CD4-positive, alpha-beta T cell treated with Interleukin-10 for 1 hour (primary cell): Measurements from ENCODE around the gene NAA80.
"Not testable (repeated sequence)": the region's sequence is repeated elsewhere in the genome, so short reads cannot be mapped to it uniquely, and the experiment has no call there.

Experiments used
- DNase-seq: peaks from one replicate; pipeline ENCODE4 v3.0.0-alpha.2; 2020

Gene NAA80

DNA sequence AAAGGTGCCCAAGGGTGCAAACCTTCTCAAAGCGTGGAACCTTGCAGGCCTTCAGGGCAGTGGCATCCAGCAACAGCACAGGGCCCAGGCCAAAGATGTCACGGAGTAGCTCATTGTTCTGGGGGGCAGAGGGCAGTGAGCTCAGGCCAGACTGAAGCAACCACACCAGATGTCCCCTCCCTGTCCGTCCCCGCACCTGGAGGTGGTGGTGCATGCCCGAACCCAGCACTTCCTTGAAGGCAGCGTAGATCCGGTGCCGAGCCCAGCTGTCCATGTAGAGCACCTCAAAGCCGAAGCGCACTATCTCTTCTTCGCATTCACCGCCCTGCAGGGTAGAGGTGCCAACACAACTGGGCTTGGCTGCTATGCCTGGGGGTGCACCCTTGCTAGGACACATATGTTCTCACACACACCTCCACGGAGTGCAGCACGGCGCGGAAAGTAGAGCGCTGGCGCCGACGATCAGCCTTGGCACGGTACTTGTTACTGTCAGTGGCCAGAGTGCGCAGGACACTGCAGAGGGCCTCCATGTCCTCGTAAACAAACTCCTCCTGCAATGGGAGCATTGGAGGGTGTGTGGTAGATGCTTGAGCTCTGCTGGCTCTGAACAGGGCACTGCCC, 10.7 kb downstream of the NAA80 start:
- no peak for DNase-seq

DNA sequence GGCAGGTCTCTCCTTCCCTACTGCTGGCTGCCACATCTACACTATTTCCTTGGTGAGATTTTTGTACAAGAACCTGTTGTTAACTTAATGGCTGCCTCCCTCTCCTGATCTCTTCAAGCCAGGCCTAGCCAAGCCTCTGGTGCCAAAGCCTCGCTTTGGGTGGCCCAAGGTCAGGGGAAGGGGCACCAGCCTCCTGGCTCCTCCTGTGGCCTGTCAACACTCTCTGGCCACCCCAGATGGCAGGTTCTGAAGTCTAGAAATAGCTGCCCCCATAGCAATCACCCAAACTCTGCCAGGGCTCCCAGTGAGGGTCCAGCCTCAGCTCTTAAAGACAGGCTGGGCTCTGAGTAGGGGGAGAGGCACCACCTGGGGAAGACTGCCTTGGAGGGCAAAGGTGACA, 11.9 kb downstream of the NAA80 start:
- no peak for DNase-seq

DNA sequence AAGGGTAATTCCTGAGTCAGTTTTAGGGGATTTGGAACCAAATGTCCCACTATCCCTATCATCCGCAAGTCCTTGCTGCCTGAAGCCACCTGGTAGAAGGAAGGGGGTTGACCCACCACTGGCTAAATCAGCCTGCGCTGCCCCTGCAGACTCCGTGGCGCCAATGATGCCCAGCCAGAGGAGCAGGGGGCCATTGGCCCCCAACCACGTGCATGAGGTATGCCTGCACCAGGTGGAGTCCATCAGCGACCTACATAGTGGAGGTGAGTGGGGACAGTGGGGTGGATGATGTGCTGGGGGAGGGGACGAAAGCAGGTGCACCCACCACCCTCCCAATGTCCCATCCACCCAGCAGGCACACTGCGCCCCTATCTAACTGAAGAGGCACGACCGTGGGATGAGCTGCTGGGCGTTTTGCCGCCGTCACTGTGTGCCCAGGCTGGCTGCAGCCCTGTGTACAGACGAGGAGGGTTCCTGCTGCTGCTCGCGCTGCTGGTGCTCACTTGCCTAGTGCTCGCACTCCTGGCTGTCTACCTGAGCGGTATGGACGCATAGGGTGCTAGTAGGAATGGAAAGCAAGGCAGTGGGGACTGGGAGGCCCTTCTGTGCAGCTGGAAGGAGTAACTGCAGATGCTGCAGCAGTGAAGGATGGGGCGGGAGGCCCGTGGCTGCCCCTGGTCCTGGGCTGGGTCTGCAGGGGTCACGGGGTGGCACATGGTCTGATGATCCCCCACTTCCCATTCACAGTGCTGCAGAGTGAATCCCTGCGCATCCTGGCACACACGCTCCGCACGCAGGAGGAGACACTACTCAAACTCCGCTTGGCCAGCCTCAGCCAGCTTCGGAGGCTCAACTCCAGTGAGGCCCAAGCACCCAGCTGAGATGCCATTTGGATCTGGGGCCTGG, 12.6 kb downstream of the NAA80 start:
- no peak for DNase-seq

DNA sequence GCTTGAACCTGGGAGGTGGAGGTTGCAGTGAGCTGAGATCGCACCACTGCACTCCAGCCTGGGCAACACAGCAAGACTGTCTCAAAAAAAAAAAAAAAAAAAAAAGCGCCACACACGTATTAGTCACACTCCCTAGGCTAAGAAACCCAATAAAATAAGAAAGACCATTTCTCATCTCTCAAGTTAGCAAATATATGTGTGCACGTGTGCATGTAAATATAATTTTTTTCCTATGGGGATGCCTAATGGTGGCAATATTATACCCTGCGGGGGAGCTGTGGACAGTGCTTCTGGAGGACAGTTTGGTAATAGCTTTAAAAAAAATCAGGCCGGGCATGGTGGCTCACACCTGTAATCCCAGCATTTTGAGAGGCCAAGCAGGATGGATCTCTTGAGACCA, 15.1 kb downstream of the NAA80 start:
- DNase-seq, result not testable (repeated sequence)

DNA sequence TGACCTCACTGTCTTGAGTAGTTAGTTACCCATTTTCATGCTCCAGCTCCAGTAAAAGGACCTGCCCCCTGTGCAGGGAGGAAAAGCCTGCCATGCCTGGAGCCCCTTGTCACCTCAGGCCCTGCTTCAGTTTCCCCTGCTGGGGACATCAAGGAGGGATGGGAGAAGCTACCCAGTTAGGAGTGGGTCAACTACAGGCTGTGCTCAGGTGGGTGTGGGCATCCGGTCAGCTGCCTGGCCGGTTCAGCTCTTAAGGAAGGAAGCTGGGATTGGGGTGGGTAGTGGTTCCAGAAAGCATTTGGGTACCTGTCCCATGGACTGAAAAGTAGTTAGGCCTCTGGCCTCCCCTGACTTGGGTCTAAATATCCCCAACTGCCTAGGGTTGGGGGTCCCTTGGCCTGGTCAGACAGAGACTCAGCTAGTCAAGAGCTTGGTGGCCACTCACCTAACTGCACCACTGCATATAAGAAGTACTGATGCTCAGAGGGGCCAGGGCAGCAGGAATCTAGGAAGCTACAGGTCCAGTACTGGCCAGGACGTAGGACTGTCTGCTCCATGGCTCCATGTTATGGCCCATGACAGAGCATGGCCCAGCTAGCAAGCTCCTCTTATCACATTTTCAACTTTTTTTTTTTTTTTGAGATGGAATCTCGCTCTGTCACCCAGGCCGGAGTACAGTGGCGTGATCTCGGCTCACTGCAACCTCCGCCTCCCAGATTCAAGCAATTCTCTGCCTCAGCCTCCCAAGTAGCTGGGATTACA, 19.8 kb downstream of the NAA80 start:
- no peak for DNase-seq

DNA sequence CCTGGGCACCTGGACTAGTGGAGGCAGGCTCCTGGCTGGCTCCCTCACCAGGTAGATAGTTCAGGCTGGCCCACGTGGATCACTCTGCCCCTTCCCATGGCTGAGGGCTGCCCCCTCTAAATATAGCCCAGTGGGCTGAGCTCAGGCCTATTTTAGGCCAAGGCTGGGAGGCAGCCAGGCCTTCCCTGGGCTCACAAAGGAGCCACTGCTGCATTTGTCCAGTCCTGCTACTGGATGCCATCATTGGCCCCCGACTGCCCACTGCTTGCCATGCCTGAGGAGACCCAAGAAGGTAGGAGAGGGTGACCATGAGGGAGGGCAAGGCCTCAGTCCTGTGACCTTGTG, 20.4 kb downstream of the NAA80 start, which contains the start of gene LSMEM2:
TSS of gene LSMEM2 (plus strand) at position 208 of the 345 bp plus-strand sequence. CDS start at position 235, 27 bp downstream.
- DNase-seq, result no peak

DNA sequence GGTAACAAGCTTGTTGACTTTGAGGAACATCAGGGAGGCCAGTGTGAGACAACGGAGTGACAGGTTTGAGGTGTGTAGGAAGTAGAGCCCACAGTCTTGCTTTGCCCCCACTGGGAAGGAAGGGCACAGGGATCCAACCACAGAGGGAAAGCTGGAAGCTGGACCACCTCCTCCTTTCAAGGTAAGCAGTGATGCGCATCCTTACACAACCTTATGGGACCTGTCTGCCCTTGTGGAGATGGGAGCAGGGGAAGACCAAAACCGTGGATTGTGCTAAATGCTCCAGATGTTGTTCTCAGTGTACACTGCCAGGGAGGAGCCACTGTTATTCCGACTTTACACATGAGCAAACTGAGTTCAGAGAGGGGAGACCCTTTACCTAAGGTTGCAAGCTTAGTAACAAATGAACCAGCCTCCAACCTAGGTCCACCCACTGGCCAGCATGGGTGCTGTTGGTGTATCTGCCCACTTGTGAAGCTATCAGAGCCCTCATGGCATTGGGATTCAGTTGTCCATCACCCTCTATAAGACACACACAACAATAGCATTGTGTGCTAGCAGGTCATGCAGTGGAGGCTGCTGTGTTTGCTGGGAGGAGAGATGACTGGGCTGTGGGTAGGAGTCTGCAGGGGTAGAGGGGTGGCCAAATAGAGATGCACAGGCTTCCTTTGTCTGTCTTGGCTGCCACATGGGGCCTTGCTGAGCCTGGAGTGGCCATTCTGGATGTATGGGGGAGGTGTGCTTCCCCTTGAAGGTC, 20.9 kb downstream of the NAA80 start:
- no peak for DNase-seq

DNA sequence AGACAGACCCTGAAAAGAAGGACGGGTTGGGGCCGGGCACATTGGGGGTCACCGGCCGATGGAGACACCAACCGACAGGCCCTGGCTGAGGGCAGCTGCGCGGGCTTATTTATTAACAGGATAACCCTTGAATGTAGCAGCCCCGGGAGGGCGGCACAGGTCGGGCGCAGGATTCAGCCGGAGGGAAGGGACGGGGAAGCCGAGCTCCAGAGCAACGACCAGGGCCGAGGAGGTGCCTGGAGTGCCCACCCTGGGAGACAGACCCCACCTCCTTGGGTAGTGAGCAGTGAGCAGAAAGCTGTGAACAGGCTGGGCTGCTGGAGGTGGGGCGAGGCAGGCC, 22.5 kb downstream of the NAA80 start:
- DNase-seq, result no peak

DNA sequence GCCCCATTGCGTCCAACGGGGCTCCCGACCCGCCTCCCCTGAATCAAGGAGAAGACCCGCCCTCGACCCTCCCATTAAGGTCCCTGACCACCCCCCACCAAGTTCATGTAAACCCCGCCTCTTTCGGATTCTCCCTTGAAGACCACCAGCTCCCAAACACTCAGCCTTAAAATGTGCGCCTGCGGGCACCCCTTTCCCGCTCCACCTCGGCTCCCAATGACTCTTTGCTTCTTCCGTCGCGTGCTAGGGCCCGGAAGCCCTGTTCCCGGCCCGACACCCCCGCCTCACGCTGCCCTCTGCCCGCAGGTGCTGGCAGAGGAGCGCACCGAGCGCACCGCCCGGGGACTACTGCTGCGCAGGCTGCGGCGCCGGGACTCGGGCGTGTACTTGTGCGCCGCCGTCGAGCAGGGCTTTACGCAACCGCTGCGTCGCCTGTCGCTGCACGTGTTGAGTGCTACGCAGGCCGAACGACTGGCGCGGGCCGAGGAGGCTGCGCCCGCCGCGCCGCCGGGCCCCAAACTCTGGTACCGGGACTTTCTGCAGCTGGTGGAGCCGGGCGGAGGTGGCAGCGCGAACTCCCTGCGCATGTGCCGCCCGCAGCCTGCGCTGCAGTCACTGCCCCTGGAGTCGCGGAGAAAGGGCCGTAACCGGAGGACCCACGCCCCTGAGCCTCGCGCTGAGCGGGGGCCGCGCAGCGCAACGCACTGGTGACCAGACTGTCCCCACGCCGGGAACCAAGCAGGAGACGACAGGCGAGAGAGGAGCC, 23.0 kb downstream of the NAA80 start:
- DNase-seq, result no peak

DNA sequence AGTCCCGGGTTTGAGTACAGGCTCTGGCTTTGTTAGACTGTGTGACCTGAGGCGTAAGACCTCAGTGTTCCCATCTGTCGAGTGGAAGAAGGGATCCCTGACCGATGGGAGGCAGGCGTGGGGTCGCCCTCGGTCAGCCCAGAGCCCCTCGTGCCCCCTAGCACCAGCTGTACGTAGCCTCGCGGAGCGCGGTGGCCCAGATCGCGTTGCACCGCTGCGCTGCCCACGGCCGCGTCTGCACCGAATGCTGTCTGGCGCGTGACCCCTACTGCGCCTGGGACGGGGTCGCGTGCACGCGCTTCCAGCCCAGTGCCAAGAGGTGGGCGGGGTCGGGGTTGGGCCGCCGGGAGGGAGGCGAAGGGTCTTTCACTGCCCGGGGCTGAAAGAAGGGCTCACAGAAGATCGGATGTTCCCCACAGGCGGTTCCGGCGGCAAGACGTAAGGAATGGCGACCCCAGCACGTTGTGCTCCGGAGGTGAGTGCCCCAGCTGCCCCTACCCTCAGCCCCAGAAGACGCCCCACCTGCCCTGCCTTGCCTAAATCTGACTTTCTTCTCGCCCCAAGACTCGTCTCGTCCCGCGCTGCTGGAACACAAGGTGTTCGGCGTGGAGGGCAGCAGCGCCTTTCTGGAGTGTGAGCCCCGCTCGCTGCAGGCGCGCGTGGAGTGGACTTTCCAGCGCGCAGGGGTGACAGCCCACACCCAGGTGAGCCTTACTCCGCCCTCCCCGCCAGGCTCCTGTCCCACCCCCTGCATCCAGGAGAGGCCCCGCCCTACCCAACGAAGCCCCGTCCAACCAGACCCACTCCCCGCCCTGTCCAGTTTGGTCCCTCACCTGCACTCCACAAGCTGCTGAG, 23.8 kb downstream of the NAA80 start:
- DNase-seq, result no peak

DNA sequence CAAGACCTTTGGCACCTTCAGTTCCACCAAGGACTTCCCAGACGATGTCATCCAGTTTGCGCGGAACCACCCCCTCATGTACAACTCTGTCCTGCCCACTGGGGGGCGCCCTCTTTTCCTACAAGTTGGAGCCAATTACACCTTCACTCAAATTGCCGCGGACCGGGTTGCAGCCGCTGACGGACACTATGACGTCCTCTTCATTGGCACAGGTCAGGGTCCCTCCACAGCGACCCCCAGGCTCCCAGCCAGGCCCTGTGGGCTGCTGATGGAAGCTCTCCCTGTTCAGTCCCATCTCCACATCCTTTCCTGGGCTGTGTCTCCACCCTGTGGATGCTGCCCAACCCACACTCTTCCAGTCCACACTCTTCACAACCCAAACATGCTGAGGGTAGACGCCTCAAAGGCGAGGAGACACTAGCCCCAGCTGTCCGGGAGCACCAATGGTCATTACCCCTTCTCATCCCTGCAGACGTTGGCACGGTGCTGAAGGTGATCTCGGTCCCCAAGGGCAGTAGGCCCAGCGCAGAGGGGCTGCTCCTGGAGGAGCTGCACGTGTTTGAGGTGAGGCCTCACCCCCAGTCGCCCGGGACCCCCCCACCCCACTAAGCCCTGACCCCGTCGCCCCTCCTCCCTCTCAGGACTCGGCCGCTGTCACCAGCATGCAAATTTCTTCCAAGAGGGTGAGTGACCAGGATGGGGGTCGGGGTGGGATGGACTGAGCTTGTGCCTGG, 24.7 kb downstream of the NAA80 start:
- DNase-seq, result peak; percentile 74

DNA sequence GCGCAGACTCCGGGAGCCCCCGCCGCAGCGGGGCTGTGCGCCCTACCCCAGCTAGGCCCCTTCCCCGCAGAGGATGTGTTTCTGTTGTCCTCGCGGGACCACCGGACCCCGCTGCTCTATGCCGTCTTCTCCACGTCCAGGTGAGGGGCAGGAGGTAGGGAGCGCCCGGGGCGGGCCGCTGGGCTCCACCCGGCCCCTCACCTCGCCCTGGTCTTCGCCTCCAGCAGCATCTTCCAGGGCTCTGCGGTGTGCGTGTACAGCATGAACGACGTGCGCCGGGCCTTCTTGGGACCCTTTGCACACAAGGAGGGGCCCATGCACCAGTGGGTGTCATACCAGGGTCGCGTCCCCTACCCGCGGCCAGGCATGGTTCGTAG, 25.5 kb downstream of the NAA80 start:
- no peak for DNase-seq

DNA sequence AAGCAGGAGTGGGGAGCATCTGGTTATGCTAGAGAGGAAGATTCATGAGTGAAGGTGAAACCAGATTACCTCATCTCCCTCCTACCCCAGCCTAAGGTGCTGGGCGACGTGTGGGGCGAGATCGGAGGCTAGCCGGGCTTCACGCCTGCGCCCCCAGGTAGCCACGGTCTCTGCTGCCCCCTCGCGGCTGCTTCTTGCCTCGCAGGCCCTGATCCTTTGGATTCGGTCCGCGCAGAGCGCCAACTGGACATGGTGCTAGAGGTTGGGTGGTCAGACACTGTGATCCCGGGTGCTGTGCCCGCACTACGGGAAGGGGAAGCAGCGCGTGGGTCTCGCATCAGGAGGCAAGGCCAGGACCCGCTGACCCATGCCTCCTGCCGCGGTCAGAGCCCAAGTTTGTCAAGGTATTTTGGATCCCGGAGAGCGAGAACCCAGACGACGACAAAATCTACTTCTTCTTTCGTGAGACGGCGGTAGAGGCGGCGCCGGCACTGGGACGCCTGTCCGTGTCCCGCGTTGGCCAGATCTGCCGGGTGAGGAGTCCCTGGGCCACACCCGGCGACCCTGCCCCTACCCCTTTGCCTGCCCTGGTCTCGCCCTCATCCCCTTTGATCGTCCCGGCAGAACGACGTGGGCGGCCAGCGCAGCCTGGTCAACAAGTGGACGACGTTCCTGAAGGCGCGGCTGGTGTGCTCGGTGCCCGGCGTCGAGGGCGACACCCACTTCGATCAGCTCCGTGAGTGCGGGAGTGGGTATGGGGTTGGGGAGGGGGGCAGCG, 26.1 kb downstream of the NAA80 start:
- DNase-seq, result peak; percentile 86

DNA sequence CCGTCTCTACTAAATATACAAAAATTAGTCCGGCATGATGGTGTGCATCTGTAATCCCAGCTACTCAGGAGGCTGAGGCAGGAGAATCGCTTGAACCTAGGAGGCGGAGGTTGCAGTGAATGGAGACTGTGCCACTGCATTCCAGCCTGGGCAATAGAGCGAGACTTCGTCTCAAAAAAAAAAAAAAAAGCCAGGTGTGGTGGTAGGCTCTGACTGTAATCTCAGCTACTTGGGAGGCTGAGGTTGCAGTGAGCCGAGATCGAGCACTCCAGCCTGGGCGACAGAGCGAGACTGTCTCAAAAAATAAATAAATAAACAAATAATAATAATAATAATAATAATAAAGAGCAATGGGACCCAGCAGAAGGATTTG, 26.7 kb downstream of the NAA80 start:
- not testable (repeated sequence) for DNase-seq

DNA sequence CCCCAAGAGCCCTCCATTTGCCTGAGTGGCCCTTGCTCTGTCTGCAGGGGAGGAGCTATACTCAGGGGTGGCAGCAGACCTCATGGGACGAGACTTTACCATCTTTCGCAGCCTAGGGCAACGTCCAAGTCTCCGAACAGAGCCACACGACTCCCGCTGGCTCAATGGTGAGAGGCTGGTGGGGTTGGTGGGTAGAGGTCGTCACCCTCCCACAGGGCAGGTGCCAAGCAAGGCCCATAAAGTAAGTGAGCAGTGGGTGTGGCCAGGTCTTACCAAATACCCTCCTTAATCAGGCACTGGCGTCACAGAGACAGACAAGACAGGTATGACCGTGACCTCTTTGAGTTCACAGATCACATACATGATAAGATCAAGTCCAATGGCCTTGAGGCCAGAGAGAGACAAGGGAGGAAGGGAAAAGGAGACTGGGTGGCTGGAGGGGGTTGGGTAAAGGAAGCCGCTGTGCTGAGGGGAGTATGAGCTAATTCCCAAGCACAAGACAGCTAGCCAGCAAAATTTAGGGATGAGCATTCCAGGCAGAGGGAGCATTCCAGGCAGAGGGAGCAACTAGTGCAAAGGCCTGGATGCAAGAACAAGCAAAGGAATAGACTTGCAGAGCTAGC, 27.8 kb downstream of the NAA80 start:
- no peak for DNase-seq

DNA sequence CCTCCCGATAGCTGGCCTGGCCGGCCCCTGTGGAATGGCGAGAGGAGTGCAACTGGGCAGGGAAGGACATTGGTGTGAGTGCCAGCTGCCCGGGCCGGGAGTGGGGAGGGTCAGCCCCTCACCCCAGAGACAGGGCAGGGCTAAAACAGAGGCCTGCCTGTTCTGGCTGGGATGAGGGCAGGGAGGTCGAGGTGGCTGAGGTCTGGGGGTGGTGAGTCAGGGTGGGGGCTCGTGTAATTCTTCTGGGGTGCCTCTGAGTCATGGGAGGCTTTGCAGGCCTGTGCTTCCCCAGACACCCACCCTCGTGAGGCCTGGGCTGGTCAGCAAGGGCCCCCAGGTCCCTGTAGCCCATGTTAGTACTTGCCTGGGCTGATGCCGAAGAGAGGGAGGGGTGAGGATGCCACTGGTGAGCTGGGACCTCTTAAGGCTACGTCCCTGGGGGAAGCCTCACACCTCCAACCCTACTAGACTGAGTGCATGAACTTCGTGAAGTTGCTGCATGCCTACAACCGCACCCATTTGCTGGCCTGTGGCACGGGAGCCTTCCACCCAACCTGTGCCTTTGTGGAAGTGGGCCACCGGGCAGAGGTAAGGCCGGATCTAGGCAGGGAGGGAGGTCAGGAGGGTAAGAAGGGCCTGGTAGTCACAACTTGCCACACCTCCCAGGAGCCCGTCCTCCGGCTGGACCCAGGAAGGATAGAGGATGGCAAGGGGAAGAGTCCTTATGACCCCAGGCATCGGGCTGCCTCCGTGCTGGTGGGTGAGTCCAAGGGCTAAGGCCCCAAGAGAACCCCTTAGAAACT, 28.6 kb downstream of the NAA80 start:
- DNase-seq, result no peak

DNA sequence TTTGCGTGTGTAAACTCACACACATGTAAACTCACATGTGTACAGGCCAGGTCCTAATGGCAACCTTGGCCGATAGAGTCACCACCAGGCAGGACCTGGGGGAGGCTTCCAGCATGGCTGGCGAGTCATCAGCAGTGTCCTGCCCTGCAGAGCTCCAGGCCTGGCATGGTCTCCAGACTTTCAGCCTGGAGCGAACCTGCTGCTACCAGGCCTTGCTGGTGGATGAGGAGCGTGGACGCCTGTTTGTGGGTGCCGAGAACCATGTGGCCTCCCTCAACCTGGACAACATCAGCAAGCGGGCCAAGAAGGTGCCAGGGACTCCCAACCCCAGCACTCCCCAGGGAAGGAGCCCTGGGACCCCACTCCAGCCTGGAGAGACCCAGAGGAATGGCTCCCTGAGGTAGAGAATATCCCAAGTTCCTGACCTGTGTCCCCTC, 29.2 kb downstream of the NAA80 start:
- no peak for DNase-seq

DNA sequence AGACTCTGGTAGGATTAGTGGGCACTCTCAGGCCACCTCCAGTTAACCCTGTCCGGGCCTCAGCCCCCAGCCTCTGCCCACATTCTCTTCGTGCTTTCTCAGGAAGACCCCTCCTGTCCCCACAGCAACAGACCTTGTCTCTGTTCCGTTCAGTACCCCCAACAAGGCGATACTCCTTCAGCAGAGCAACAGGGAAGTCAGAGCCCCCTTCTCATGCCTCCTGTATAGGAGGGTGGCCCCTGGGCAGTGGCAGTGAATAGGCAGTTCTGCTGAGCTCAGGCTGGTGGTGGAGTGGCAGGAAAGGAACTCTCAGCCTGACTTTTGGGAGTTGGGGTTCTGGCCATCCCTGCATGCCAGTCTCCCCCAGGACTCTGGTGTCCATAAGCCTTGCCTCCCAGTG, 29.7 kb downstream of the NAA80 start:
- DNase-seq, result no peak
